ENCODE results near the gene C1orf146. TPM values are rescaled to one million over a fixed set of nuclear protein-coding genes. Genes with fewer than 3 reads are reported as not detected.

C1orf146 gene, protein sequence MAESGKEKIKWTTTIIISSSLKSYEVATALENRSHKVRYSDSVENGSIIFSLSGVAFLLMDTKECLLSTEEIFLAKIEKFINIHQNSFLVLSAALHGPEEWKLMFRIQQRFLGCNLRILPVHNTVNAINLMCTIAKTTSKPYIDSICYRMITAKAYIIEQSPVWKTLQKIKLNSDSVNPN
- not detected in 2 replicates for total RNA-seq
- polyA plus RNA-seq = not detected in 2 replicates

DNA sequence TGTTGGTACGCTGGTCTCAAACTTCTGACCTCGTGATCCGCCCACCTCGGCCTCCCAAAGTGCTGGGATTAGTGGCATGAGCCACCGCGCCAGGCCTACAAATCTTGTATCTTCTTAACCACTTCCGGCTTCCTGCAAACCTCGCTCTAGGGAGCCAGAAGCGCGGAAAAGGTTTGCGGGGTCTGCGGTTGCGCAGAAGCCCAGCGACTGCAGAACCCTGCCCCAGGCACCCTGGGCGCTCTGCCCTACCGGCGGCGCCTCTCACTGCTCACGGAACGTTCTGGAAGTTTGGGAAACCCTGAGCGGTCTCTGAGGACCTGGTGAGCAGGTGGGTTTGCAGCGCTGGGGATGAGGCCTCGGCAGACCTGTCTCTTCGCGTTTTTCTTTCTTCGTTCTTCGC lies at the start of gene C1orf146:
Gene C1orf146 (plus strand): TSS at position 195 of the 400 bp plus-strand sequence. CDS start 13,506 bp downstream, outside the sequence.
- Histone ChIP-seq H2AFZ (no peak within 1 kb of the TSS), H3K9me2 (replicated peaks; ENCODE audit: insufficient read depth) (no peaks in the 10 kb centered on the region), H3K4me2 (no peak within 1 kb of the TSS), H3K36me3 (replicated peaks; ENCODE audit: insufficient read depth, low read depth) (no peaks in the 10 kb centered on the region), H3K4me3 (no peak within 1 kb of the TSS), H3K9me3 (ENCODE audit: low read depth) (no peaks in the 10 kb centered on the region), H3K27me3 (no peaks in the 10 kb centered on the region), H3K79me2 (no peaks in the 10 kb centered on the region), H3K27ac (no peak within 1 kb of the TSS), H3K4me1 (ENCODE audit: insufficient read depth) (no peaks in the 10 kb centered on the region), H4K20me1 (ENCODE audit: insufficient read depth, poor library complexity, severe bottlenecking) (no peaks in the 10 kb centered on the region)
- no peak for TF ChIP-seq EZH2phosphoT487 (IDR thresholded peaks at IDR 0.05; ENCODE audit: low read depth, severe bottlenecking, unreplicated experiment)
- no peak for TF ChIP-seq EZH2 (IDR thresholded peaks at IDR 0.05; ENCODE audit: borderline replicate concordance)
- TF ChIP-seq, protein P1, sequence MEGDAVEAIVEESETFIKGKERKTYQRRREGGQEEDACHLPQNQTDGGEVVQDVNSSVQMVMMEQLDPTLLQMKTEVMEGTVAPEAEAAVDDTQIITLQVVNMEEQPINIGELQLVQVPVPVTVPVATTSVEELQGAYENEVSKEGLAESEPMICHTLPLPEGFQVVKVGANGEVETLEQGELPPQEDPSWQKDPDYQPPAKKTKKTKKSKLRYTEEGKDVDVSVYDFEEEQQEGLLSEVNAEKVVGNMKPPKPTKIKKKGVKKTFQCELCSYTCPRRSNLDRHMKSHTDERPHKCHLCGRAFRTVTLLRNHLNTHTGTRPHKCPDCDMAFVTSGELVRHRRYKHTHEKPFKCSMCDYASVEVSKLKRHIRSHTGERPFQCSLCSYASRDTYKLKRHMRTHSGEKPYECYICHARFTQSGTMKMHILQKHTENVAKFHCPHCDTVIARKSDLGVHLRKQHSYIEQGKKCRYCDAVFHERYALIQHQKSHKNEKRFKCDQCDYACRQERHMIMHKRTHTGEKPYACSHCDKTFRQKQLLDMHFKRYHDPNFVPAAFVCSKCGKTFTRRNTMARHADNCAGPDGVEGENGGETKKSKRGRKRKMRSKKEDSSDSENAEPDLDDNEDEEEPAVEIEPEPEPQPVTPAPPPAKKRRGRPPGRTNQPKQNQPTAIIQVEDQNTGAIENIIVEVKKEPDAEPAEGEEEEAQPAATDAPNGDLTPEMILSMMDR (IDR thresholded peaks at IDR 0.05; ENCODE audit: poor library complexity) = no peak
- DNase-seq (ENCODE audit: low spot score) = no peak
- 96% methylated on average over 27 of the region's 27 CpGs for WGBS (ENCODE audit: low lambda C conversion rate, missing lambda C conversion rate)

DNA sequence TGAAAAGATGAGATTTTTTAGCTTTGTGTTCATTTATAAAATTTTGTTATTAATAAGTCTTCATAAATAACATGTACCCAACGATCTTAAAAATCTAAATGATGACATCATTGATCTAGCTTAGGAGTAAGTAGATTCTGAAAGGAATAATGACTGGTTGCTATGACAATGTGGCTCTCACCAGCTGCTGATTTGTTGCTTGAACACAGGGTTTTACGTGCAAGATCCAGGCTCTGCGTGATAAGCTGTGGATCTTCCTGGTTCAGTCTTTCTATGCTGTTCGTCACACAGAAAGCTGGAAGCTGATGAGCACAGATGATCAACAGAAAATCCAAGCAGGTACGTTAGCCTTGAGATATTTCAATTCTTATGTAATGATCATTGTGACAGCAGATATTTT lies 49.1 kb upstream of the C1orf146 start:
- WGBS (ENCODE audit: low lambda C conversion rate, missing lambda C conversion rate) = 67% methylated on average over 5 of the region's 5 CpGs
- H3K36me3 ChIP-seq (replicated peaks; ENCODE audit: insufficient read depth, low read depth) = no peaks in the 10 kb centered on the region
- no peak overlapping the region for H3K4me2 ChIP-seq
- H3K27ac ChIP-seq = no peak overlapping the region
- H3K4me1 ChIP-seq (ENCODE audit: insufficient read depth) = no peaks in the 10 kb centered on the region
- H3K79me2 ChIP-seq = no peaks in the 10 kb centered on the region
- H3K9me3 ChIP-seq (ENCODE audit: low read depth) = no peaks in the 10 kb centered on the region
- no peaks in the 10 kb centered on the region for H3K27me3 ChIP-seq
- no peak overlapping the region for H2AFZ ChIP-seq
- no peak overlapping the region for H3K4me3 ChIP-seq
- DNase-seq (ENCODE audit: low spot score) = no peak
- H4K20me1 ChIP-seq (ENCODE audit: insufficient read depth, poor library complexity, severe bottlenecking) = no peaks in the 10 kb centered on the region
- no peaks in the 10 kb centered on the region for H3K9me2 ChIP-seq (replicated peaks; ENCODE audit: insufficient read depth)
- TF ChIP-seq, protein P1 (IDR thresholded peaks at IDR 0.05; ENCODE audit: poor library complexity) = no peak
- no peak for TF ChIP-seq EZH2phosphoT487 (IDR thresholded peaks at IDR 0.05; ENCODE audit: low read depth, severe bottlenecking, unreplicated experiment)
- no peak for TF ChIP-seq EZH2 (IDR thresholded peaks at IDR 0.05; ENCODE audit: borderline replicate concordance)

DNA sequence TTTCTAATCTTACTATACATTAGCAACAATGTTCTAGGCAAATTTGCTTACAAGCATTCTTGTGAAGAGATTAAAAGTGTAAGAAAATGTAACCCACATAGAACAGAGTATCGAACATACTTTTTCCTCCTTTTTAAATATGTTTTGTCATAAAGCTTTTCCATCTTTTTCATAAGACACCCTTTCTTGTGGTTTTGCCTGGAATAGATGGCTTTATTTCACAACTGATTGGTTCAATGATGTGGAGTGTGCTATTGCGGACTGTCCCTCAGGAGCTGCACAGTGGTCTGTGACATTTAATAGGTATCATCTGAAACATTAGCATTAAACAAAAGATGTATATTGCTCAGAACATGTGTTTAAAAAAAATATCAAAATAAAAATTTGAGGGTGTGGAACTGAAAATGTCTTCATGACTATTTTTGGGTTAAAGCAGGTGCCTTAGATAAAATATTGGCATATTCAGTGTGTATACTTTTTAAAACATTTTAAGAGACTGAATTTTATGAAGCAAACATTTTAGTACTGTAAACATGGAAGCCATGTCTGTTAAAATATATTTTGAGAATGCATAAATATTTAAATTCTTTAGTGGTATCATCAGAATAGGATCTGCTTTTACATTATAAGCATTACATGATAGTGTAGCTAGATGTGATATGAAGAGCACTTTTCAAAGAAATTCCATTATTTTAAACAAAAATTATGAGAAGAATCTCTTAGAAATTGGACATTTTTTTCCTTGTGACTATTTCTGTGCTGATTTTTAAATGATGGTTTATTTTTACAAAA lies 48.3 kb upstream of the C1orf146 start:
- no peak overlapping the region for H3K4me2 ChIP-seq

More for the DNA sequence above, 48.3 kb upstream of the C1orf146 start:
- WGBS (ENCODE audit: low lambda C conversion rate, missing lambda C conversion rate) = 94% methylated on average over 2 of the region's 2 CpGs
- Histone ChIP-seq H3K27ac (no peak overlapping the region), H4K20me1 (ENCODE audit: insufficient read depth, poor library complexity, severe bottlenecking) (no peaks in the 10 kb centered on the region), H3K4me3 (no peak overlapping the region), H3K79me2 (no peaks in the 10 kb centered on the region), H3K36me3 (replicated peaks; ENCODE audit: insufficient read depth, low read depth) (no peaks in the 10 kb centered on the region), H3K27me3 (no peaks in the 10 kb centered on the region), H2AFZ (no peak overlapping the region), H3K9me3 (ENCODE audit: low read depth) (no peaks in the 10 kb centered on the region), H3K9me2 (replicated peaks; ENCODE audit: insufficient read depth) (no peaks in the 10 kb centered on the region), H3K4me1 (ENCODE audit: insufficient read depth) (no peaks in the 10 kb centered on the region)
- TF ChIP-seq, protein P1 (IDR thresholded peaks at IDR 0.05; ENCODE audit: poor library complexity) = no peak
- TF ChIP-seq EZH2phosphoT487 (IDR thresholded peaks at IDR 0.05; ENCODE audit: low read depth, severe bottlenecking, unreplicated experiment) (no peak), EZH2 (IDR thresholded peaks at IDR 0.05; ENCODE audit: borderline replicate concordance) (no peak)
- DNase-seq (ENCODE audit: low spot score) = no peak

Measured in hepatocyte (in vitro differentiated cells).